ENCODE results near the gene MASP1. TPM values are rescaled to one million over a fixed set of nuclear protein-coding genes. Genes with fewer than 3 reads are reported as not detected.

The MASP1 gene
- total and polyA plus RNA-seq, 2 of the 4 experiments (the other 2 are of a cell fraction): 13.1 to 16.2 TPM

- H2BK120ac ChIP-seq (ENCODE audit: low read depth, low read length): no peak overlapping the region; the same call in 1 of the 2 replicates
- no peak overlapping the region for H3K23ac ChIP-seq (ENCODE audit: low read depth, low read length)
- no peak overlapping the region for H3K18ac ChIP-seq (ENCODE audit: low read depth, low read length)
- WGBS, 2 experiments (ENCODE audit: extremely low coverage in 2 of 2, insufficient read length in 1 of 2): 33% methylated on average over 1 of the region's 4 CpGs; no CpG with 5 or more reads in 1 of the 2 experiments
- no peak overlapping the region for H3K4me3 ChIP-seq (ENCODE audit: insufficient read depth, low read depth, low read length)
- H2AK5ac ChIP-seq (ENCODE audit: low read depth, low read length): no peak overlapping the region
- H2BK5ac ChIP-seq (ENCODE audit: low read depth, low read length, poor library complexity, severe bottlenecking): no peak overlapping the region
- no peak overlapping the region for H3K4me2 ChIP-seq (ENCODE audit: low read depth, low read length)
- ATAC-seq (ENCODE audit: low read depth) (peak; percentile 49; the same call in 1 of the 2 replicates), DNase-seq (peak; percentile 55)
- no peak overlapping the region for H3K14ac ChIP-seq (replicated peaks; ENCODE audit: low read depth, low read length)
- H3K4me1 ChIP-seq (ENCODE audit: control insufficient read depth, insufficient read depth, low read length): peaks cover 2% of the 10 kb centered on the region; the same call in 1 of the 2 replicates
- H3K9ac ChIP-seq (ENCODE audit: low read depth, low read length): no peak overlapping the region
- TF ChIP-seq CTCF (conservative IDR thresholded peaks at IDR 0.05; ENCODE audit: low read depth, low read length): no peak
- TF ChIP-seq USF2 (IDR thresholded peaks at IDR 0.05; ENCODE audit: low read depth, low read length): no peak
- TF ChIP-seq CEBPB (IDR thresholded peaks at IDR 0.05; ENCODE audit: low read depth, low read length): no peak
- TF ChIP-seq FOS (IDR thresholded peaks at IDR 0.05; ENCODE audit: low read depth, low read length): no peak
- no peak for TF ChIP-seq MAZ (IDR thresholded peaks at IDR 0.05; ENCODE audit: borderline replicate concordance, low read depth, low read length)
- TF ChIP-seq MAFK (IDR thresholded peaks at IDR 0.05; ENCODE audit: low read depth, low read length): no peak
- TF ChIP-seq BHLHE40 (IDR thresholded peaks at IDR 0.05; ENCODE audit: low read depth, low read length): no peak
- H3K9me3 ChIP-seq (ENCODE audit: control insufficient read depth, insufficient read depth, low read length): peaks cover 3% of the 10 kb centered on the region
- BruUV-seq (replicated peaks): no TSS peak
- intact Hi-C loops (cut with micrococcal nuclease) (no loop called here), in situ Hi-C loops (cut with MboI; ENCODE audit: low sequenced_read_pairs) (no loop called here), dilution Hi-C loops (cut with HindIII; ENCODE audit: low sequenced_read_pairs, unreplicated experiment) (no loop called here)
- H3K27me3 ChIP-seq (ENCODE audit: control insufficient read depth, insufficient read depth, low read length): no peaks in the 10 kb centered on the region
- no peaks in the 10 kb centered on the region for H3K9me1 ChIP-seq (ENCODE audit: insufficient read depth, low read length)
- H2BK20ac ChIP-seq (ENCODE audit: low read depth, low read length): no peak overlapping the region
- H4K5ac ChIP-seq (ENCODE audit: low read depth, low read length): no peak overlapping the region
- H3K4ac ChIP-seq (ENCODE audit: low read depth, low read length): no peak overlapping the region
- H4K8ac ChIP-seq (ENCODE audit: low read depth in 2 of 2, low read length in 2 of 2): no peak overlapping the region
- peaks cover 23% of the 10 kb centered on the region for H3K36me3 ChIP-seq (ENCODE audit: control insufficient read depth, insufficient read depth, low read length)
- ChIA-PET CTCF (no interaction called here), POLR2A (ENCODE audit: unreplicated experiment) (no interaction called here)
- H2AK9ac ChIP-seq (replicated peaks; ENCODE audit: low read depth, low read length, poor library complexity): no peak overlapping the region
- no peaks in the 10 kb centered on the region for H3K79me1 ChIP-seq (ENCODE audit: low read depth in 1 of 2, low read length in 2 of 2)
- H3K56ac ChIP-seq (ENCODE audit: extremely low read depth, insufficient read depth, low read length): no peak overlapping the region
- H2BK15ac ChIP-seq (ENCODE audit: low read depth, low read length): no peak overlapping the region
- H4K20me1 ChIP-seq (ENCODE audit: insufficient read depth, low read length): no peaks in the 10 kb centered on the region
- H2AFZ ChIP-seq (replicated peaks; ENCODE audit: low read length, poor library complexity): no peak overlapping the region
- H4K91ac ChIP-seq (ENCODE audit: insufficient read depth, low read depth, low read length): no peak overlapping the region
- H3K27ac ChIP-seq (ENCODE audit: insufficient read depth, low read length): no peak overlapping the region
These were observed 39.2 kb downstream of the MASP1 start for GRCh38 chr3:187252311-187252710.

Measured in IMR-90 (cell line).